GM19240 (cell line): ENCODE results near the gene RAPGEF5.

Experiments
- DNase-seq: peaks from one replicate; pipeline ENCODE4 v3.0.0; 2011; ENCODE audit warnings: low spot score; ENCODE audit not compliant: insufficient read length

Gene RAPGEF5

DNA sequence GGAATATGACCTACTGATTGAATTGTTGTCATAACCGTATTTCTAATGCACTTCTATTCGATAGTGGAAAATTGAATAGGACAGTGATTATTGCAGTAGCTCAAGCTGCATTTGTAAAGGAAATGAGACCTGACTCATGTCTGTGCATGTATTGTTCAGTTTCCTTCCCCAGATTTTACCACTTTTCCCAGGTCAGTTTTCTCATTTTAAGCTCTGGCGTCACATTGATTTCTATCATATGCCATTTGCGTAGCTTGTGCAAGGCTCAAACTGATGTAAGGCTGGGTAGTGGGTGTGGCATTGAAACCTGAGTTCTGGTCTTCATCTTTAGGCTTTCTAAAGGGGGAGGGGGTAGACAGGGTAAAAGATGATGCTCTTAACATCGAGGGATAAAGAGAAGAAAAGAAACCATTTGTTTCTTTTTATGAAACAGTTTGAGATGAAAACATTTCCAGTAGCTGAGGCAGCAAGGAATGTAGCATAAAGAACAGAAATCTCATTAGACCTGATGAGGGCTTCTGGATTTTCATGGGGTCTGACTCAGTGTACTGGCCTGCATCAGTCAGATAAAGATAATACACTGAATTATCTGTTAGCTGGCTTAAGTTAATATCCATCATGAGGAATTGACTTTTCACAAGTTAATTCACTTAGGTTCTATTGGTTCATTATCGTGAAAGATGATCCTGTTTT is 229.0 kb downstream of the RAPGEF5 start:
- DNase-seq = no peak

DNA sequence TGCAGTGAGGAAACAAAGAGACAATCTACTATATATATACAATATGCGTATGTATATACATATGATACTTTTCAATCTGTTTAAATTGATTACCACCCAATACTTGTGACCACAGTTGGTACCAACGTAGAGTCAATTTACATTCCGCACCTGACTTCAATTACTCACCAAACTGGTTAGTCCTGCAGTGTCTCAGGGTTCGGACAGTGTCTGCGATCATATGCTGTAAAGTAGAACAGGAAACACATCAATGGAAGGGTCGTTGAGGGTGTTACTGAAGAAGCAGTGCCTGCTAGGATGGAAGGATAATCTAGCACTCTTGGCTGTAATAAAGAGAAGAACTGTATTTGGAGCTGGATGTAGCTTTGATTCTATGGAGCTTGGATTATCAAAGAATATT is 231.5 kb downstream of the RAPGEF5 start:
- no peak for DNase-seq

DNA sequence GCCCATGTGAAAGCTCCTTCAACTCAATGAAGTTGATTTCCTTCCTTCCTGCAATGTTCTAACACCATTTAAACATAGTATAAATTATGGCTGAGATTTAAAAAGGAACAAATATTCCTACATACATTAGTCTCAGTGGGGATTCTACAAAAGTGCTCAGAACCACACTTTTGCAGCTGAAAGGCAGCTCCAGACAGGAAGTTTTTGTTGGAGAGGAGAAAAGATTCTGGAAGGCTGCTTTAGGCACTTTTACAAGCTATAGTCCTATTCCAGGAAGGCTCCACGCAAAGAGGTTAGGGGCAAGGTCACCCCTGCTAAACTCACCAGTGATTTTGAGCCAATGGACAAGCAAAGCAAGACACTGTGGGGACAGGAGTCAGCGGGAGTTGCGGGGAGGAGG is 232.0 kb downstream of the RAPGEF5 start:
- DNase-seq = no peak

DNA sequence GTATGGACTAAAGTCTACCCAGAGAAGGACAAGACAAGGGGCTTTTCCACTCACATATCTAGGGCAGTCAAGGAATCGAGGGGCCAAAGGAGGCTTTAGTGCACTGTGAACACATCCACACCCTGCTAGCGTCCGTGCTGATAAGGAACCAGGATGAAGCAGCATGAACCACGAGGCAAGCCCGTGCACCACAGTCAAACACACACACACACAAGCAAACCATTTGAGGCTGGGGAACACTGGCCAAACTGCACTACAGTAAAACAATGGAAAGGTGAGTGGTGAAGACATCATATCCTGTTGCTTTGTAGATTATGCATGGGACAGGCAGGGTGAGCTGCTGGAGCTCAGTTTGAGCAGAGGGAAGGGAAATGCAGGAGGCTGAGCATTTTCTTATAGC is 233.8 kb downstream of the RAPGEF5 start:
- no peak for DNase-seq

DNA sequence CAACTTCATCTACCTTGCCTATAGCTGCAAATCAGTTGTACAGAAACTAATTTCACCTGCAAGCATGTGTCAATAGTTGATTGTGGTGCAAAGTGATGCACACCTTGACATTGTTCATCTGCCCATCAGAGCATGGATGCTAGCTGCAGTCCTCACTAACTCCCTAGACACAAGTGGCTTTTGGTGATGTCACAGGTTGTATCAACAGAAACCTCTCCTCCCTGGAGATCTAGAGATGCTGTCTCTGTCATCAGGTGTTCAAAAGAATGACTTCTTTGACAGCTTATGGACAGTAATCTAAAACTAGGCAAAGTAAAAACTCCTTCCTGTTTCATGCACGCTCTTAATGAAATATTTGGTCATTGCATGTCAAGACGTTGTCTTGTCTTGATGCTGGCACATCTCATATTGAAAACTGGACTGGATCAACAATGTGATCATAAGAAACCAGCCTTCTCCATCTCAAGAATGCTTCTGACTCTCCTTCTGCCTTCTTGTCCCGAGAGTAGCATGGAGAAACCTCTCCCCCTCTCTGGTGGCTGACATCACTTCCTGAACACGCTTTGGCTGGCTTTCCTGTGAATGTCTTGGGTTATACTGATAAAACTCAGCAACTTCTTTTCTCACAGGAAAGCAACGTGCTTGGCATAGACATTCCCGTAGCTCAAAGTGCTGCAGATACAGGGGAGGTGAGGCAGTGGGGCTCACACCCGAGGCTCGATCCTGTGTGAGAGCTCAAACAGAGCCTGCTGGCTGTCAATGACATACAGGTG is 235.1 kb downstream of the RAPGEF5 start:
- DNase-seq = no peak

DNA sequence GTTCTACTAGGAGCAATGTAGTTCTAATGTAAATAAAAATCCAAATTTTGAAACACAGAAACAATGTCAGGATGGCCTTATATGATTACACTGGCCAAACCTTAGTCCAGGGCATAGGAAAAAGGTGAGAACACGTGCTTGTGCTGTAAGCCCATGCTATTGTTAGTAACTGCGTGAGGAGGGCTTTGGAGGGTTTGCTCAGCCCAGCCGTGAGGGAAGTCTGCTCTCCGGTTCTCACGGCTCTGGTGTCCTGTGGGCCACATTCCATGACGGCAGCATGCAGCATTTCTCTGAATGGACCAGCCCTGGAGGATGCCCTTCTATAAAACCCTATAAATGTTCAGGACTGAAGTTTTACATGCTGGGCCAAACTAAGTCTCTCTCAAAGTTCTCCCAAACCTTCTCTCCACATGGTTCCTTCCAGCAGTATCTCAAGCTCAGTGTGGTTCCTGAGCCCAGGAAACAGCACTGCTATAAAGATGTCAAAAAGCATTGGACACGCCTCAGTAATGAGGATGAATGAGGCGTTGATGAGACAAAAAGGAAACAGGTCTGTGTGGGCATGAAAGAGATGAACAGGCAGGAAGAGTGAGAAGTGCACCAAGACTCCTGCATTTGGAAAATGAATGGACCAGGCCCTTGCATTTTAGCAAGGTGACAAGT is 236.4 kb downstream of the RAPGEF5 start:
- DNase-seq = no peak

DNA sequence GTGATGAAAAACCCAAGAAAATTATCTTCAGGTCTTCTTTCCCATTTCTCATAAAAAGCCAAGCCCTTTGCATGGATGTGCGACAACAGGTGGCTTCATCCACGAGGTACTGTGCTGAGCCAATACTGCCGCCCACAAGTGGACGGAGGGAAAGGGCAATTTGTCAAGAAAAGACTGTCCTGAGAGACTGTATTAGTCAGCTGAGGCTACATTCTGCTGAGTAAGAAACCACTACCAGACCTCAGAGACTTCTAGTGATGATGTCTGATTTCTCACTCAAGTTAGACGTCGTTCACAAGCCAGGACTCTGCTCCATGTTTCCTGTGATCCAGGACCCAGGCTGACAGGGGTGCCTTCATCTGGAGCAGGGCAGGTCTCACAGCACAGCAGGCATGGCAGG is 239.7 kb downstream of the RAPGEF5 start:
- no peak for DNase-seq

DNA sequence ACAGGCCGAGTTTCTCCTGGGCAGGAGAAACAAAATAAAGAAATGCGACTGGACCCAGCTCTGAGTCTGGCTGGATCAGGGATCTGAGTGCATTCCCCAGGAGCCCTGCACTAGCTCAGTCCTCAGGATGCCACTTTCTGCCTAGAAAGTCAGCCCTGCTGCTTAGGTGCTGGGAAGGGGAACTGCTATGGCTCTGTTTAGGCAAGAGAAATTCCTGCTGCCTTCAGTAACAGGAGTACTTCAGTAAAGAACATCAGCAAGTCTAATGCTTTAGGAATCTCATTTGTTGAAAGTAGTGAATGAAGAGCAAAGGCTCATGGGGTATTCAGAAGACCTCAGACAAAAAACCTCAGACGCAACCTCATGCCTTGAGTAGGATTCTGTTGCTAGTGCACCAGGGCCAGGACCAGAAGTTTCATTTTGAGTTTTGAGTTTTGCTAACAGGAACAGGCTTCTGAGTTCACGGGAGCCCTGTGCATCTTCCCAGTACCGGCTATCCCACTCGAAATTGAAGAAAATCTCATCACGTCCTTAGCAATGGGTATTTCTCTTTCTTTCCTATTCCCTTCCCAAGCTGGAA is 240.4 kb downstream of the RAPGEF5 start:
- DNase-seq = no peak

DNA sequence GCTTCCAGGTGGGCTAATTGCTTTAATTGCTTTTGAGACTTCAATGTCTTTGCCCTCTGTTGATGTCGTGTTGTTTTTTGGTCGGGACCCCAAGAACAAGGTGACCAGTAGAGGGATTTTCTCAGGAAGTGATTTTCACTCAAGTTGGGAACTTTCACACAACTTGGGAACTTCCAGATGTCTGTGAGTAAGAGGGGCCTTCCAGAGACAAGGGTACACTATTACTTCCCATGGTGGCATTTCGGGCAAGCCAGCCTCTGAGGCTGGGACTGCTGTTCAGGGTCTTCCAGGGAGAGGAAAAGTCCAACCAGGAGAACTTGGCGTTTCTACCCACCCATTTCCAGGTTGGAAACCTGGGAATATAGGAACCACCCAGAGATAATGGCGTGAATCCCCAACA is 241.3 kb downstream of the RAPGEF5 start:
- no peak for DNase-seq

DNA sequence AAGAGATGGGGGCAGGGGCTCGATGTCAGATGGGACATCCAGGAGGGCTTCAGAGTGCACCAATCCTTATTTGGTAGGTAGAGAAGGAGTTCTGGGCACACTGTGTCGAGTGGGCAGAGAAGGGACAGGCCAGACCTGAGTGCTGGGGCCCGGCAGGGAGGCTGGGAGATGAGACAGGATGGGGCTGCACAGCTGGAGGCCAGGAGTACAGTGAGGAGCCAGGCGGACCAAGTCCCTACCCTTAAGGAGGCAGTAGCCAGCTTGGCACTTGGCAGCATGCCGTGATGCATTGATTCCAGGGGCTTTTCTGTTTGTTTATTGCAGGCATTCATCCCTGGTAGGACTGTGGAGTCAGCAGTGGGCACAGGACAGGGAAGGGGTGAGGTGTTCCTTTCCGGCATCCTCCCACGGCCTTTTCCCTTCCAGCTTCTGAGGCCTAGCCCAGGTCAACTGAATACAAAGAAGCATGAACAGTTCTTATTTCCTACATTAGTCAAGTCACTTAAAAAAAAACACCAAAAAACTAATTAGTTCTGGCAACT is 242.4 kb downstream of the RAPGEF5 start:
- no peak for DNase-seq

DNA sequence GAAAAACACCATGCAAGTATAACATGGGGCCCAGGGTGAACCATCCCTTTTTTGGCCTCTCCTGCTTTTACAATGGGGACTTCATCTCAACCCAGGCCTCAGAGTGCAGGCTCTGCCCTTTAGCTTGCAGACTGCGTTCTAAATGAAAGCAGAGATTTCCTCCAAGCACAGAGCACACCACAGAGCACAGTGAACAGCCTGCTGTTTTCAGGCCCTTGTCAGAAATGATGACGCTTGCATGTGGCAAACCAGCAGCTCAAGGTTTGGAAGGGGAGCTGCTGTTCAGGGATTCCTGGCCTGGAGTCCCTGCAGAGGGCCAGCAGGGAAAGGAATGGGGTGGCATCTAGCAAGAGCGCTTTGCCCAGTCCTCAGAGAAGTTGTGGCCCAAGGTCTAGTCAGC is 243.9 kb downstream of the RAPGEF5 start:
- no peak for DNase-seq

DNA sequence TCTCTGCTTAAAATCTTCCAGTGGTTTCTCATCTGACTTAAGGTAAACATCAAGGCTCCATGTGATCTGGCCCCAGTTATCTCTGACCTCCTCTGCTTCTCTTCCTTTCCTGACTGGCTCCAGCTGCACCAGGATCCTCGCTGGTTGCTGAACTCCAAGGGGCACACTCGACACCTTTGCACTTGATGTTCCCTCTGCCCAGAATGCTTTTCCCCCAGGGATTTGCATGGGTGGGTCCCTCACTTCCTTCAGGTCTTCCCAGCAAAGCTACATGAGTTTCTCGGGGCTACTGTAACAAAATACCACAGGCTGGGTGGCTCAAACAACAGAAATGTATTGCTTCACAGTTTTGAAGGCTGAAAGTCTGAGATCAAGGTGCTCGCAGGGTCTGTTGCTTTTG is 245.3 kb downstream of the RAPGEF5 start:
- DNase-seq = no peak

DNA sequence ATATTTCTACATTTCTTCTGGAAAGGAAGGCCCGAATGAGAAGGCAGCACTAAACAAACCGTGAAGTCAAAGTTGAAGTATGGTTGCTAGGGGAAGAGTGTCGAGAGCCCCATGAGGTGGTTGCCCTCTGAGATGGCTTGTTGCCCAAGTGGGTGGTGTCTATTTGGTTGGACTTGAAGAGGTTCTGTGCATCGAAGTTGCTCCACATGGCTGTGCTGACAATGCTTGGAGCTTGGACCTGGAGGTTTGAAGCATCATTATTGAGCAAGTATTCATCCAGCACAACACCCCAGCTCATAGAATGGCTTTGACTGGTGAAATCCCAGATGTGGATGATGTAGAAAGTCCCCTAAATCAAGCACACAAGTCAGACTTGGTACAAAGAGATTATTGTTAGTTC is 246.1 kb downstream of the RAPGEF5 start:
- DNase-seq = no peak

DNA sequence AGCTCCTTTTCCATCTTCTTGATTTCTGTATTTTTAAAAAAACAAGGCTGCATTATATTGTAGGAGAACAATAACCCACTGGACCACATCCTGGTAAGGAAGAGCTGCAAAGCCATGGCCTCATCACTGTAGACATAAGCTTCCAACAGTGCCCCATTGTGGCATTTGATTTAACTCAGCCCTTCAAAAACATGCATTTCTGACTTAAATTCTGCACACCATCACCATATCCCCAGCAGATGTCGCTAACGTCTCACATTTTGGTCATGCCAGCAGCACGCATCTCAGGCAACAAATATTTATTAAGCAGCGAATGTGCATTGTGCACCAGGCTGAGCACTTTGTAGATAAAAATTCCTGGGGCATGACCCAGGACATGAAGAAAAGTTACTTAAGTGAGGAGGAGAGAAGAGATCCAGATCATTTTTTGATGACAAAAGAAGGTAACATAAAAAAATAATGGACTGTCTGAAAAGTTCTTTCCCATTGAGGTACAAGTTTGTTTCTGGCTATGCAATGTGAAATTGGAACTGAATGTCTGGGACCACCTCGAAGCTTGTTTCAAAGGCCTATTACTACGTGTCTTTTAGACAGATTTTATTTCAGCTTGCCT is 246.6 kb downstream of the RAPGEF5 start:
- DNase-seq = peak; percentile 52

DNA sequence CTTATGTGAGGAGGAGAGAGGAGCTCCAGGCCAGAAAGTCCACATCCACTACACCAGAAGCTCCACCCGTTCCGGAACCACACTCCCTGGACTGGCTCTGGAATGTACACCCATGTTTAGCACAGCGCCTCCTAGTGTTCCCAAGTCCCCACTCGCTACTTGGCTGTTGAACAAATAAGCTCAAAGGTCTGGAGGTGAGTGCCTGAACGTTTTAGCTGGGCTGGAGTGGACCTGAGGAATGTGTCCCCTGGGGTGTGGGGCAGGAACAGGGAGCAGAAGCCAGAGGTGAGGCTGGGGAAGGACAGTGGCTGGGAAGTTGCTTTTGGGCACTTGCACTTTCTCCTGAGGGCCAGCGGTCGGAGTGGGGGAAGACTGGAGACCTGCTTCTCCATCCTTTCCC is 247.2 kb downstream of the RAPGEF5 start:
- no peak for DNase-seq

DNA sequence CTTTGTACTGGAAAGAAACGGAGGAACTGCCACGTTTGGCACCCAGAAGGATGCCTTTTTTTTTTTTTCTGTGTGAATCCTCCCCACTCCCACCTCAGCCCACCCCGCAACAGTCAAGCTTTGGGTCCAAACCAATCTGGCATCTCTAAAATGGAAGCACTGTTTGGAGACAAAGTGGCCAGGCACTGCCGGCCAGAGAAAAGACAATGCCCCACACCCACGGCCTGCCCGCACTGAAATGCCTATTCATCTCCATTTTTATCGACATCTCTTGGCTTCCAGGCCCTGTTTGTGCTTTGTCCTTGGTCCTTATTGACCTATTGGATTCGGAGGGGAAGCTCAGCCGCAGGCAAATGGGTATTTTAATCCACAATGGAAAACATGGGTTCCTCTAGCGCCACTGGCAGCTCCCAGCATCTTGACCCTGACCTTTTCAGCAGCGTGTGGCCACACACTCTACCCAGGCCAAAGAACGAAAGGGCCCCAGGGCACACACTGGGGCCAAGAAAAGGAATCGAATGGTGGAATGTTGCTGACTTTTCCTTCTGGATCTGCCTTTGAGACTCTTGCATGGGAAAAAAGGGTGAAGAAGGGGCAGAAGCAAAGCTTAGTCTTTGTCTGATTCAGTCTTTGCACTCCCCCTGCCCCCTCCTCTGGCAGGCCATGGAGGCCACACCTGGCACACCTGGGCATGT is 248.7 kb downstream of the RAPGEF5 start:
- DNase-seq = no peak

DNA sequence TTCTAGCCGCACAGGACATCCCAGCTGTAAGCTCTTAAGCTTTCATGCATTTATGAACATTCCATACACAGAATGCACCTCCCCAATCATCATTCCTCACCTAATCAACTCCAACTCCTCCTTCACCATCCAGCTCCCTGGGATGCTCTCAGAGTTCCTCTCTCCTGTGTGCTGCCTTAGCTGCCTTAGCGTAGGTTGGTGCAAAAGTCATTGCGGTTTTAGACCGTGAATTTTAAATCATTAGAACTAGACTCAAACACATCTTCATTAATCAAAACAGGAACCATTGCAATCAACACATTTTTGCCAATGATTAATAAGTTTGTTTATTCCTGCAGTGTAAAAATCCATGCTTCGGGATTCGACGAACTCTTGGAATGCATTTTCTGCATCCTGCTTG is 251.4 kb downstream of the RAPGEF5 start:
- no peak for DNase-seq

DNA sequence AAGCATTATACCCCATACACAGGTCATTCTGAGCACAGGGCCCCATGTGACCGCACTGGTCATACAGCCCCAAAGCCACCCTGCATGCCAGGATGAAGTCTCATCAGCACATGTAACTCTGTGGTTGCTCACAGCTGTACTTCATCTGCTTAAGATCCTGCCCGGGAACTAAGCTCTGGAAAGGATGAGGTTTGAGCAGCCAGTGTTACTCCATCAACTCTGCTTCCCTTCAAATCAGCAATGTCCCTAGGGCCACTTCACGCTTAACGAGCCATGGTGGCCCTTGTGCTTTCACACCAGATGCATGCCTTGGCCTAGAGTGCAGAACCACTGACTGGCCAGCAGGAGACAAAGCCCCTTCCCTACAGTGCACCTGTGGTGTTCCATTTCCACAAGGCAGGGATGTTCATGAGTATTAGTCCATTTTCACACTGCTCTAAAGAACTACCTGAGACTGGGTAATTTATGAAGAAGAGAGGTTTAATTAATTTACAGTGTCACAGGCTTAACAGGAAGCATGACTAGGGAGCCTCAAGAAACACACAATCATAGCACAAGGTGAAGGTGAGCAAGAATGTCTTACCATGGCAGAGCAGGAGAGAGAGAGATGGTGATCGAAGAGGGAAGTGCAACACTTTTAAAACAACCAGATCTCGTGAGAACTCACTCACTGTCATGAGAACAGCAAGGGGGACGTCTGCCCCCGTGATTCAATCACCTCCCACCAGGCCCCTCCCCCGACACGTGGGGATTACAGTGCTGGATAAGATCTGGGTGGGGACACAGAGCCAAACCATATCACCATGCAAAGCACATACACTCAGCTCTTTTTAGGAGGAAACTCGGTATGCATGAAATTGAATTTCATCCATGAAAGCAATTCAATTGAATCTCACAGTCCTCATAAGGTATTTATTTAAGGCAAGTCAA is 262.3 kb downstream of the RAPGEF5 start:
- no peak for DNase-seq

DNA sequence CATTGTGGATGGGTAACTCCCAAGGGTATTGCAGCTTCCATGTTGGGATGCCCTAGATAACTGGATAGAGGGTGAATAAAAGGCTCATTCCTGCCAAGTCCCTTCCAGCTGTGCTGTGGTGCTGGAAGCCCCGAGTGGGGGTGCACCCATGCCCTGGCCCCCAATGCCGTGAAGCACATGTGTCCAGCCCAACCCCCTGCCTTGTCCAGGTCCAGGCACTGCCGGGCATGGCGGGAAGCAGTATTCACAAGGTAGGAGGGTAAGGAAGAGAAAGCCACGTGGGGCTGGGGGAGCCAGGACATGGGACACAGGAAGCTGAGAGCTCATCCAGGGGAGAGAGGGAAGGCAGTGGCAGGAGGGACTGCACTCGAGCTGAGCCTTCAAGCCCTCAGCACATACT is 263.0 kb downstream of the RAPGEF5 start:
- DNase-seq = no peak

DNA sequence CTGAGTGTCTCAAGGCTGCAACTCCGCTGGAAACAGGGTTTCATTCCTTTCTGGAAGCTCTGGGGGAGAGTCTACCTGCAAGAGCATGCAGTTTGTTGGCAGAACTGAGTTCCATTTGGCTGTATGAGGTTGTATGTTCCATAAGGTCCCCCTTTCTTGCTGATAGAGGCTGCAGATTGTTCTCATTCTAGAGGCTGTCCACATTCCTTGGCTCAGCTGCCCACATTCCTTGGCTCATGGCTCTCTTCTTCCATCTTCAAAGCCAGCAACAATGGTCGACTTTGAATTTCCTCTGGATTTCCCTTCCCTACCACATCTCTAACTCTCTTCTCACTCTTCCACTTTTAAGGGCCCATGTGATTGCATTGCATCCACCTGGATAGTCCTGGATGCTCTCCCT is 264.0 kb downstream of the RAPGEF5 start:
- DNase-seq = no peak
